Cardiac muscle cell (in vitro differentiated cells and primary cell): ENCODE data around the gene NAT8L. TPM values are rescaled to one million over a fixed set of nuclear protein-coding genes. Genes with fewer than 3 reads are reported as not detected.

Experiments
- DNase-seq, 2 donors: peaks; one replicate each; pipeline versions ENCODE4 v3.0.0 to v3.0.0-alpha.2; 2010 to 2017; ENCODE audit warnings: low read depth in 1 of 2, low spot score in 1 of 2
- H3K27ac ChIP-seq: fragments of 200-600 bp; sonication (generic); 2 replicates; pipeline ENCODE4 v1.5.1; 2016
- H3K27me3 ChIP-seq: fragments of 200-600 bp; sonication (generic); 2 replicates; pipeline ENCODE4 v1.6.0; 2016; ENCODE audit warnings: control low read depth
- H3K36me3 ChIP-seq: fragments of 200-600 bp; sonication (generic); 2 replicates; pipeline ENCODE4 v1.5.1; 2016; ENCODE audit warnings: control low read depth
- H3K4me1 ChIP-seq: fragments of 200-600 bp; sonication (generic); 2 replicates; pipeline ENCODE4 v1.8.1; 2017; ENCODE audit warnings: low read depth, mild to moderate bottlenecking, mixed run types
- H3K4me3 ChIP-seq: fragments of 200-600 bp; sonication (generic); 2 replicates; pipeline ENCODE4 v1.5.1; 2016; ENCODE audit warnings: mild to moderate bottlenecking
- H3K9me3 ChIP-seq: fragments of 200-600 bp; sonication (generic); 2 replicates; pipeline ENCODE4 v1.5.1; 2017; ENCODE audit warnings: low read depth, mild to moderate bottlenecking, control low read depth
- polyA plus RNA-seq: library from polyadenylated mRNA; unstranded; fragments of >200 nt; fragmentation: Nextera tagmentation; extraction: Ambion mirVana; gene quantifications from 2 replicates; pipeline ENCODE4 v1.2.1, GENCODE V29; 2016
- total RNA-seq: library from RNA; depleted of rRNA; stranded (reverse); fragments of >200 nt; gene quantifications from 2 replicates; pipeline ENCODE4 v1.2.3, GENCODE V29; 2016
- TF ChIP-seq, protein P1 (sequence below): IDR thresholded peaks from 2 replicates; pipeline ENCODE4 v1.5.1; 2012; ENCODE audit warnings: low read depth, mild to moderate bottlenecking, low read length

NAT8L gene
- total and polyA plus RNA-seq, 2 experiments from 2014 or later: 5.5 to 20.9 TPM

- Histone ChIP-seq H3K36me3 (no peaks in the 10 kb centered on the region), H3K4me3 (no peak overlapping the region), H3K9me3 (no peaks in the 10 kb centered on the region), H3K4me1 (no peaks in the 10 kb centered on the region), H3K27ac (no peak overlapping the region), H3K27me3 (no peaks in the 10 kb centered on the region)
- TF ChIP-seq, protein P1, sequence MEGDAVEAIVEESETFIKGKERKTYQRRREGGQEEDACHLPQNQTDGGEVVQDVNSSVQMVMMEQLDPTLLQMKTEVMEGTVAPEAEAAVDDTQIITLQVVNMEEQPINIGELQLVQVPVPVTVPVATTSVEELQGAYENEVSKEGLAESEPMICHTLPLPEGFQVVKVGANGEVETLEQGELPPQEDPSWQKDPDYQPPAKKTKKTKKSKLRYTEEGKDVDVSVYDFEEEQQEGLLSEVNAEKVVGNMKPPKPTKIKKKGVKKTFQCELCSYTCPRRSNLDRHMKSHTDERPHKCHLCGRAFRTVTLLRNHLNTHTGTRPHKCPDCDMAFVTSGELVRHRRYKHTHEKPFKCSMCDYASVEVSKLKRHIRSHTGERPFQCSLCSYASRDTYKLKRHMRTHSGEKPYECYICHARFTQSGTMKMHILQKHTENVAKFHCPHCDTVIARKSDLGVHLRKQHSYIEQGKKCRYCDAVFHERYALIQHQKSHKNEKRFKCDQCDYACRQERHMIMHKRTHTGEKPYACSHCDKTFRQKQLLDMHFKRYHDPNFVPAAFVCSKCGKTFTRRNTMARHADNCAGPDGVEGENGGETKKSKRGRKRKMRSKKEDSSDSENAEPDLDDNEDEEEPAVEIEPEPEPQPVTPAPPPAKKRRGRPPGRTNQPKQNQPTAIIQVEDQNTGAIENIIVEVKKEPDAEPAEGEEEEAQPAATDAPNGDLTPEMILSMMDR: no peak
- no peak for DNase-seq
Measured at GRCh38 chr4:2082118-2082517, 23.0 kb downstream of the NAT8L start.

DNA sequence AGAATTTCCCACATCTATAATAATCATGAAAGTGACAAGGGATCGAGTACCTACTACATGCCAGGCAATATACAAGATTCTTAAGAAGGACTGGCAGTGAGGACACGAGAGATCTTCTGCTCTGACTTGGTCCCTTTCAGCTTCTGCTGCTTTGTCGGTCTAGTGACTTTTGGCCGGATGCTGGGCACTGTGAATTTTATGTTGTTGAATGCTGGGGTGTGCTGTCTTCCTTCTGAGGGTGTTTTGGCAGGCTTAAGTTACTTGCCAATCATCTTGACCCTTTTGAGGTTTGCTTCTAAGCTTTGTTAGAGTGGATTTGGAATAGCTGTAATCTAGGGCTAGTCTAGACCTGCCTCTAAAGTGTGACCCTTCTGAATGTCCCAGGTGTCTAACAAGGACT is 23.5 kb downstream of the NAT8L start:
- no peak for DNase-seq
- Histone ChIP-seq H3K4me3 (no peak overlapping the region), H3K36me3 (no peaks in the 10 kb centered on the region), H3K9me3 (no peaks in the 10 kb centered on the region), H3K27ac (no peak overlapping the region), H3K27me3 (no peaks in the 10 kb centered on the region), H3K4me1 (no peaks in the 10 kb centered on the region)
- TF ChIP-seq, protein P1: no peak

DNA sequence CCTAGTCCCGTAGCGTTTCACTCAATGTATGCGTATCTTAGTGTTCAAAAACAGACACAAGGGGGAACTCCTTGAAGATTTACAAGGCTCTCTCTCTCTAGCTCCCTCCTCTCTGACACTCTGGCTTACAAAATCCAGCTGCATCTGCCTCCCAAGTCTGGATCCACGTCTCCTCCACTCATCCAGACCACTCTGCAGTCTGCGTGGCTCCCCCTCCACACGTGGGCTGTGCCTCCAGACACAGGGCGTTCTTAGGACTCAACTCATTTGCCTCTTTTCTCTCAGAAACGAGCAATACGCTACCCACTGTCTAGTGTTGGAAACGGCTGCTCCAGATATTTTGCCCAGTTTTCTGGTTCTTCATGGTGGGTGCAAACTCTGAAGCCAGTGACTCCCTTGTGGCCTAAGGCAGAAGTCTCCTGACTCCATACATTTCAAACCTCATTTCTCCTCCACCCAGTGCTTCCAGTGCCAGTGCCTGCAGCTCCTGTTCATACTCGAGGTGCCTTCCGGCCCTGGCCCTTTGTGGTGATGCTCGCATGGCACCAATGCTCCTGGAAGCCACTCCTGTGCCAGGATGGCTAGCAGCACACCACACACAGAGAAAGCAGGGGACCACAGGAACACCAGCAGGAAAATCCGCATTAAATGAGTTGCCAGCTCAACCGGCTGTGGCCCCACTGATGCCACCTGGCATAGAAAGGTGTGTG is 24.1 kb downstream of the NAT8L start:
- TF ChIP-seq, protein P1: no peak
- Histone ChIP-seq H3K9me3 (no peaks in the 10 kb centered on the region), H3K27ac (no peak overlapping the region), H3K36me3 (no peaks in the 10 kb centered on the region), H3K4me1 (peaks cover under 1% of the 10 kb centered on the region), H3K4me3 (no peak overlapping the region), H3K27me3 (no peaks in the 10 kb centered on the region)
- no peak for DNase-seq

DNA sequence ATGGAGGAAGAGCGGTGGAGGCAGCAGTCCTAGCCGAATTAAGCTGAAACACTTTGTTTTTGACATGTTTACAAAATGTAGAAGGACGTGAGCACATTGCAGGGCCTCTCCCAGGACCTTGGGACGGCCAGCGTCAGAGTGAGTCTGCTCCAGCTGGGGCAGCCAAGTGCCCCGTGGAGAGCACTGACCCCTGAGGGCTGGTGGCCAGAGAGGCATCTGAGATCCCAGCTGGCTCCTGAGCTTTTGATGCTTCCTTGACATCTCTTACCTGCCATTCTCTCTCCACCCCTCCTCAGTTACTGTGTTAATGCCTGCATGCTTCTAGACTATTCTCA is 24.7 kb downstream of the NAT8L start:
- Histone ChIP-seq H3K27me3 (no peaks in the 10 kb centered on the region), H3K4me3 (no peak overlapping the region), H3K36me3 (no peaks in the 10 kb centered on the region), H3K4me1 (peaks cover 6% of the 10 kb centered on the region), H3K27ac (no peak overlapping the region), H3K9me3 (no peaks in the 10 kb centered on the region)
- DNase-seq: no peak
- TF ChIP-seq, protein P1: no peak

DNA sequence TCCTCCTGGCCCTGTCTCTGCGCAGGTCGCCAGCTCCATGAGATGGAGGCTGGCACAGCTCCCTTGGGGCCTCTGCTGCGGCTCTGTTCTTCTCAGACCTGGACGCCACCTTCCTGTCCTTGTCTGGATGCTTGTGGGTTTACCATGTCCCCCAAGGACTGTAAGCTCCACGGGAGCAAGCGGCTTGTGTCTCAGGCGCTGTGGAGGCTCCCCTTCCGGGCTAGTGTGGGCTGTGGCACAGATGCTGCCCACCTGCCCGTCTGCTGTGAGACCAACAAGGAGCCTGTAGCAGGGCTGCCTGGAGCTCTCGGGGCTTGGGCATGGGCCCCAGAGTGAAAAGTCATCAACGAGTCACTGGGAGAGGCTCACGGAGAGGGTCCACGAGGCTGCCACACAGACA is 25.2 kb downstream of the NAT8L start:
- H3K9me3 ChIP-seq: no peaks in the 10 kb centered on the region
- TF ChIP-seq, protein P1: no peak
- peaks cover 11% of the 10 kb centered on the region for H3K4me1 ChIP-seq
- H3K27ac ChIP-seq: no peak overlapping the region
- DNase-seq: no peak
- no peaks in the 10 kb centered on the region for H3K36me3 ChIP-seq
- H3K4me3 ChIP-seq: no peak overlapping the region
- no peaks in the 10 kb centered on the region for H3K27me3 ChIP-seq
